Right lobe of liver (tissue), 4 donors: ENCODE data around the gene SERPINA10.

Source experiments
- CTCF ChIP-seq, 4 donors: fragments of 200-600 bp in 3 of 4; fragments of 450-650 bp in 1 of 4; IDR thresholded peaks; one replicate each; pipeline versions ENCODE4 v1.5.1 to v1.8.0; 2016 to 2022; ENCODE audit warnings: antibody characterized with exemption in 4 of 4, mild to moderate bottlenecking in 2 of 4
- POLR2A ChIP-seq: fragments of 450-650 bp; IDR thresholded peaks from one replicate; pipeline ENCODE4 v1.6.1; 2017; ENCODE audit warnings: antibody characterized with exemption, mild to moderate bottlenecking
- donor health status: DM: no; HTN: no; CAD: no.
- donor health status: DM: no; HTN: no; CAD: no.
- donor health status: DM: no; HTN: yes; CAD: no.

- TF ChIP-seq CTCF (IDR thresholded peaks at IDR 0.05): no peak
- no peak for TF ChIP-seq POLR2A
Measured at GRCh38 chr14:94285158-94285557, 7.9 kb downstream of the SERPINA10 start.
